ENCODE results near the gene OR9Q1.

Gene OR9Q1

DNA sequence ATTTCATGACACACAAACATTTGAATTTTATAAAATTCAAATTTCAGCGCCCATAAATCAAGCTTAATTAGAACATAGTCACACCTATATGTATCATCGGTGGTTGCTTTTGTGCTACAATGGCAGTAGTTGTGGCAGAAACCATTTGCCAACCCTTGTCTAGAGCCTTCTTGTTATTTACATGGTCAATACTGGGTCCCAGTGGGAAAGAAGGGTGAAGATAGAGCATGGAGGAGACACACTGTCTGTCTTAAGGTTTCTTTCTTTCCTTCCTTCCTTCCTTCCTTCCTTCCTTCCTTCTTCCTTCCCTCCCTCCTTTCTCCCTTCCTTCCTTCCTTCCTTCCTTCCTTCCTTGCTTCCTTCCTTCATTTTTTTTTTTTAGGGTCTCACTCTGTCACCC is 10.8 kb downstream of the OR9Q1 start:
- no peak for DNase-seq (ENCODE audit: low read depth)

DNA sequence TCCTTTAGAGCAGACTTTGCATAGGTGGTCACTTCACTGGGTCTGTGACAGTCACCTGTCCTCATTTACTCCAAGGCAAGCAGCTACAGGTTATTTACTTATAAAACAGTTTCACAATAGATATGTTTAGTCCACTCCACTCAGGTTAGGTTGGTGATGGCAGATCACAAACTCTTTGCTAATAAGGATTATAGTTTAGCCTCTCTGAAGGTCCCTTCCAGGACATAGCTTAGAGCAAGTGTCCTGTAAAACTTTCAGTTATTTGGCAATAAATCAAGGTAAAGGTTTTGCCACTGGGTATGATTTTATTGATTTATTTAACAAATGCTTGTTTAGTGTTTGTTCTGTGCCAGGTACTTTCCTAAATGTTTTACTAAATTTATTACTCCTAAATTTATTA is 15.9 kb downstream of the OR9Q1 start:
- no peak for DNase-seq (ENCODE audit: low read depth)

GRCh38 chr11:58043379-58043778 is 19.7 kb downstream of the OR9Q1 start:
- no peak for DNase-seq (ENCODE audit: low read depth)

GRCh38 chr11:58046231-58046630 is 22.6 kb downstream of the OR9Q1 start:
- DNase-seq (ENCODE audit: low read depth), result no peak

DNA sequence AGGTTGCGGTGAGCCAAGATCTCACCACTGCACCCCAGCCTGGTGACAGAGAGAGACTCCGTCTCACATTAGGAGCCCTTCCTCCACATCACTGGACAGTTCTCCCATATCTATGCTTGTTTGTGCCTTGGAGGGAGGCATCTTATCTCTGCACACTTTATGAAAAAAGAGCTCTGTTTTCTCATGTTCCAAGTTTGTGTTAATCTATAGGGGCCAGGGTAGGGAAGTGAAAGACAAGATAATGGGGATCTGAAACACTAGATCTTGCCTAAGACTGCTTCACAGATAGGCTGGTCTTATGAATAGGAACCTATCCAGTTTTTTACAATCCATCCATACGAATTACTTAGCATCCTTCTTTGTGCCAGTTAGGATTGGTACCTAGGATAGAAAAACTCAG is 24.1 kb downstream of the OR9Q1 start:
- no peak for DNase-seq (ENCODE audit: low read depth)

DNA sequence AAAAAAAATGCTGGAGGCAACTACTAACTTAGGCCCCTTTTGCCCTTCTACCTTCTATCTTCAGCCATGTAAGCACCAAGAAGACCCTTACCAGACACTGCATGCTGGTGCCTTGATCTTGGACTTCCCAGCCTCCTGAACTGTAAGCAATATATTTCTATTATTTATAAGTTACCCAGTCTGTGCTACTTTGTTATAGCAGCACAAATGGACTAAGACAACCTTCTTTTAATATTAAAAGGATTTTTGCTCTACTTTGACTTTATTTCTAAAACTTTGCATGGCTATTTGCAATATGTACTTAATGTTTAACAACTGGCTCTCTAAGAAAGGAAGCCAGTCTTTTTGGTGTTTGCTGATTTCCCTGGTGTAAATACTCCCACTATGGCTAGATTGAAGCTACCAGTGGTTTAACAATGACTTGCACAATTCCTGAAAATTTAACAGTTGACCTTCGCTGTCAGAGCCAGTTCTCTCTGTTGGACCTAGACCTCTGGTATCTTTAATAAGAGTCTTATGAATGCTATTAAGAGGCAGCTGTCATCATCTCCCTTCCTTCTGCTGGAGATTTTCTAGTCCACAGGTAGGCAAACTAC is 32.2 kb downstream of the OR9Q1 start:
- DNase-seq (ENCODE audit: low read depth), result no peak

GRCh38 chr11:58057481-58057880 is 33.8 kb downstream of the OR9Q1 start:
- no peak for DNase-seq (ENCODE audit: low read depth)

GRCh38 chr11:58058276-58059006 is 34.8 kb downstream of the OR9Q1 start:
- DNase-seq (ENCODE audit: low read depth), result no peak

DNA sequence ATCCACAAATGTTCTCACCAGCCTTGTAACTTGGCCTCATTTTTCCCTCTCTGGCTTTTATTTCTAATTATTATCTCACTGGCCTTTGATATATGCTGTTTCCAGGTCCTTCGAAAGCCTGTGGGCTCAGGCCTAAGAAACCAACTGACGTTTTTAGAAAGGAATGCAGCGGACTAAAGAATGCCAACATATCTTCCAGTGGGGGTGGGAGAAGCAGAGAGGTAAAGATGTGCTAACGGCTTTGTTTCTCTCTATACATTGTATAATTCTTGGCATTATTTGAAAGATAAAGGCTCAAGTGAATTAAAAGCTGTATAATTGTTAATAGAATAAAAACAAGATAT is 35.3 kb downstream of the OR9Q1 start:
- DNase-seq (ENCODE audit: low read depth), result peak; percentile 89

DNA sequence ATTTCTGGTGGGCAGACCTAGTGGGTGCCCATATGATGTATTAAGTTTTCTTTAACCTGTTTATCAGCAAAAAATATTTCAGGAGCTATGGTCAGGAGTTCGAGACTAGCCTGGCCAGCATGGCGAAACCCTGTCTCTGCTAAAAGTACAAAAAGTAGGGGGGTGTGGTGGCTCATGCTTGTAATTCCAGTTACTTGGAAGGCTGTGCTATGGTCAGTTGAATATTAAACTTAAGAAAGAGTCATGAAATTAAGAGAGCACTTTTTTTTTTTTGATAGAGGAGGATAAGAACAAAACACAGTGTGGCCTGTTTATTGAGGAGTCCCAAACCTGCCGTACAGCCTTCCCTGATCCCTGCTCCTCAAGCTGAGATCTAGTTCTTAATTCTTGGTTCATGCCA is 36.9 kb downstream of the OR9Q1 start:
- DNase-seq (ENCODE audit: low read depth), result no peak

DNA sequence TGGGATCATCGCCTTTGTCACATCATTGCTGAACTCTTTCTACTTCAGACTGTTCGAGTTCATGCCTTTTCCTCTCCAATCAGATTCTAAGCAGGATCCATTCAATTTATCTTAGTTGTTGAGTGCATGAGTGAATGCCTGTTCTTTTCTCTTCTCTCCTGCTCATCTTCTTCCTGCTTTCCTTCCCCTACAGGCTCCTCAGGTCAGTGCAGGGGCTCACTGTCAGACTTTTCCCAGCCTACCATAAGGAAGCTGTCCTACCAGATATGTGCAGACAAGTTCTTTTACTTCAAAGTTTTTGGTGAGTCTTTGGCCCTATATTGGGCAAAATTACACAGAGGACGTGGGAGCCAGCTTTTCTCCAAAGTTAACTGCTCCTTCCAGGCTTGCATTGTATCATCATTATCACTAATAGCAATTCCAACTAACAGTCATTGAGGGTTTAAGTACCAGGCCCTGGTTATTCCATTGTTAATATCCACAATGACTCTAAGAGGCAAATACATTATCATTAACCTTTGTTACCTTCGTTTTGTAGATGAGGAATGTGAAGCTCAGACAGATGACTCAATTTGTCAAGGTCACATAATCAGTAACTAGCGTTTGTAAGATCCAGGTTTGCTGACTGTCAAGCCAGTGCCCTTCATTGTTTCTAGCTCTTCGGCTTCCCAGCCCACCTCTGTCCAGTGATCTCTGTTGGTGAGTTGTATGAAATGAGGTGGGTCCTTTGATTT is 37.4 kb downstream of the OR9Q1 start:
- DNase-seq (ENCODE audit: low read depth), result no peak

- DNase-seq (ENCODE audit: low read depth), result no peak
These were observed 38.1 kb downstream of the OR9Q1 start for GRCh38 chr11:58061813-58062212.

DNA sequence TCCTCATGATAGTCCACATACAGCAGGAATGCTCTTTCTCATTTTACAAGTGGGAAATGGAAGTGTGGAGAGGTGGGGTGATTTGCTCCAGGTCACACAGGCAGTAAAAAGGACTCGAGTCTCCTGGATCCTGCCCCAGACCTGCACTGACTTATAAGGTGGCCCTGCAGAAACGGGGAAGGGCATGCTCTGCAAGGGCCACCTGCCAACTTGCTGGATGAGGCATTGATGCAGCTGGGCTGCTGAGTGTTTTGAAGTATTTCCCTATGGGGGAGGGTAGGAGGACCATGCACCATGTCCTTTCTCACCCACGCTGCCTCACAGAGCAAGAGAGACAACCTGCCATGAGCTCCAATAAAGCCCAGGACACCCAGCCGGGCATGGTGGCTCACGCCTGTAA is 44.0 kb downstream of the OR9Q1 start:
- DNase-seq (ENCODE audit: low read depth), result no peak

- DNase-seq (ENCODE audit: low read depth), result no peak
These were observed 45.0 kb downstream of the OR9Q1 start for GRCh38 chr11:58068655-58069054.

- no peak for DNase-seq (ENCODE audit: low read depth)
These were observed 46.9 kb downstream of the OR9Q1 start for GRCh38 chr11:58070585-58070984.

- no peak for DNase-seq (ENCODE audit: low read depth)
These were observed 52.1 kb downstream of the OR9Q1 start for GRCh38 chr11:58075781-58076180.

- no peak for DNase-seq (ENCODE audit: low read depth)
These were observed 62.8 kb downstream of the OR9Q1 start for GRCh38 chr11:58086528-58086927.

DNA sequence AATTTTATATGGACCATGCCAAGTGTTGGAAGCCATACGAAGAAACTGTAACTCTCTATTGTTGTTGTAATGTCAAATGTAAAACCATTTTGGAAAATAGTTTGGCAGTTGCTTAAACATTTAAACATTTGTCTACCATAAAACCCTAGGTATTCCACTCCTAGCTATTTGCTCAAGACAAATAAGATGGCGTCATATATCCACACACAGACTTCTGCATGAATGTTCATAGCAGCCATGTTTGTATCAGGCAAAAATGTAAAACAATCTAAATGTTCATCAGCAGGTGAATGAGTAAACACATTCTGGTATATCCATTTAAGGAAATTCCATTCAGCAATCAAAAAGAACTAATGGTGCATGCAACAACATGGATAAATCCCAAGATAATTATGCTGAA is 73.8 kb downstream of the OR9Q1 start:
- DNase-seq (ENCODE audit: low read depth), result no peak

DNA sequence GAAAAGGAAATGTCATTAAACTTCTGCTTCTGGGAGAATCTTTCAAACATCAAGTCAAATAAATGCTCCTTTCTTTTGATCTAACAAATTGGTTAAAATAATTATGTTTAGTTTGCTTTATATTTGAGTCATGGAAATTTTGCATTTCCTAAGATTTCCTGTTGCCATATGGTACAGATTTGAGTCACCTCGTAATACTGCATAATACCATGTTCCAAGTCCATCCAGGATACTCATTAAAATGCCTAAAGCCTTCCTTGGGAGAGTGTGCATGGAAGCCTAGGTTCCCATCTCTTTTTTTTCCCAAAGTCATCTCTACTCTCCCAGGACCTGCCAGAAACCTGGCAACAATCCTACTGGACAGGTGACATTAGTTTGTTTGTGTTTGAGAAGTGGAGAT is 97.4 kb downstream of the OR9Q1 start:
- no peak for DNase-seq (ENCODE audit: low read depth)

- DNase-seq (ENCODE audit: low read depth), result no peak
These were observed 101.8 kb downstream of the OR9Q1 start, which contains the start of gene OR9I1 for GRCh38 chr11:58125469-58125868. Gene OR9I1 (minus strand): TSS chr11:58125530. CDS start chr11:58119444, 6,086 bp downstream.

- no peak for DNase-seq (ENCODE audit: low read depth)
These were observed 103.7 kb downstream of the OR9Q1 start for GRCh38 chr11:58127350-58127749.

DNA sequence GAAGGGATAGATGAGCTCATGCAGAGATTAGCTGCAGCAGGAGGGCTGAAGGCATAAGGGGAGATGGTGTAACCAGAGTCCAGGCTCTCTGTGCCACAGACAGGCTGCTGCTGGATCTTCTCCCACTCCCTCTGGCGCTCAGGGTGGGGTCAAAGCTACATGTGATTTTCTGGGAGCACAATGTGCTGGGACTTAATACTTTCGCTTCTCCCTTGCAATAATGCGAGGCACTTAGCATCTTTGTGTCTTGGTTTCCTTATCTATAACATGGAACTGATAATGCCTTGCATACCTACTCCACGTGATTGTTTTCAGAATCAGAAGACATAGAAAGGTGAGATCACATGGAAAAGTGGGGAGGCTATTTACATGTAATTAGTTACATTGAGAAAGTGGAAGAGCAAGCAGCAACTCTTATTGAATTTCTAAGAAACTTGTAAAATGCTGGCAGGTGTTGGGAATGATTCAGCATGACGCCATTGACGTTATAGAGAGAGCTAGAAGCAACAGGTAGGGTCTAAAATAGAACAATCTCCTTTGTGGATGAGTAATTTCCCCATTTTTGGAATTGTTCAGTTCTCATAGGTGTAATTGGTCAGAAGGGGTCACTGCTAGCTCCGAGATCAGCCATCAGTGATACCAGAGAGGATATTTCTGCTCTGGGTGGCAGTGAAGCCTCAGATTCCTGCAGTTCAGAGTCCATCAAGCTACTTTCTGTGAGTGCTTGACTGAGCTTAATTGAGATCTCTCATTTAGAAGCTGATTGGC is 109.8 kb downstream of the OR9Q1 start:
- DNase-seq (ENCODE audit: low read depth), result no peak

DNA sequence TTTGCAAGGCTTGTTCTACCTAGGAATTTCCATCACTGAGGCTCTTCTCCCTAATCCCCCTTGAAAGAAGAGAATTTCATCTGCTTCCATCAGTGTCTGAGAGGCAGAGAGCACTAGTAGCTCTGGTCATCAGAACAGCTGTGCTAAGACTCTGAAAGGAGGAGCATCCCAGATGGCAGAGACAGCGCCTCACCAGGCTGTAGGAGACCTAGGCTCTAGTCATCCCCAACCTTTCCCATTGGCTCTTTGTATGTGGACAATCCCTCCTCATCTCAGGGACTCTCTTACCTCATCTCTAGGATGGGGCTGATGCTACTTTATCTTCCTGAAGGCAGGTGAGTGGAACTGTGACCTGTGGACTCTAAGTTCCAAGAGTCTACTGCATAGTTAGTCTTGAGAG is 110.5 kb downstream of the OR9Q1 start:
- no peak for DNase-seq (ENCODE audit: low read depth)

All from non-pigmented ciliary epithelial cell (primary cell).